ENCODE data around the gene PXDC1. TPM values are rescaled to one million over a fixed set of nuclear protein-coding genes. Genes with fewer than 3 reads are reported as not detected.

The PXDC1 gene
- 100 to 1,000 TPM in 1 of 4 donors, 10 to 100 TPM in 3; 73.5 to 102 (median 82.7) TPM for total RNA-seq

DNA sequence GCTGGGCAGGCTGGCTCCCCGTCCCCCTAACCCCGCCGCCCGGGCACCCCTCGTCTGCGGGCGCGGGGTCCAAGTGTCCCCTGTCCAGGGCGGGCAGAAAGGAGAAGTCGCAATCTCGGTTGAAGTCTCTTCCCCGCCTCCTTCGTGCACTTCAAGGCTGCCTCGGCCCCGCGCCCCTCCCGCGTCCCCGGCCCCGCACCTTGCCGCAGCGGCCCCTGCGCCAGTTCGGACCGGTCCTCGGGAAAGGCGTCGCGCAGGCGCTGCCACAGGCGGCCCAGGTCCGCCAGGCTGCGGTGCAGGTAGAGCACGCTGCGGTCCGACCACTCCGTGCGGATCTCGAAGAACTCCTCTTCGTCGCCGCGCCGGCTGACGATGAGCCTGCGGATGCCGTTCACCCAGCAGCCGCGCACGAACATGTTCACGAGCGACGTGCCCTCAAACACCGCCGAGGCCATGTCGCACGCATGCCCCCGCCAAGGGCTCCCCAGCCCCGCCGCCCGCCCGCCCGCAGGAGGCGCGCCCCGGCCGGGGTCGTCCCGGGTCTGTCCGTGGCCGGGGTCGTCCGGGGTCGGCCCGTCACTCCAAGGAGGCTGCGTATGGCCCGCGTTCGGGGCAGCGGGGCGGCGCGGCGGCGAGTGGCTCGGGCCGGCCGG lies at the start of gene PXDC1:
TSS of gene PXDC1 (minus strand) at position 637 of the 653 bp plus-strand sequence. CDS start at position 455, 182 bp downstream.
- TF ChIP-seq POLR2A (IDR thresholded peaks at IDR 0.05), result no peak
- TF ChIP-seq, protein P1, sequence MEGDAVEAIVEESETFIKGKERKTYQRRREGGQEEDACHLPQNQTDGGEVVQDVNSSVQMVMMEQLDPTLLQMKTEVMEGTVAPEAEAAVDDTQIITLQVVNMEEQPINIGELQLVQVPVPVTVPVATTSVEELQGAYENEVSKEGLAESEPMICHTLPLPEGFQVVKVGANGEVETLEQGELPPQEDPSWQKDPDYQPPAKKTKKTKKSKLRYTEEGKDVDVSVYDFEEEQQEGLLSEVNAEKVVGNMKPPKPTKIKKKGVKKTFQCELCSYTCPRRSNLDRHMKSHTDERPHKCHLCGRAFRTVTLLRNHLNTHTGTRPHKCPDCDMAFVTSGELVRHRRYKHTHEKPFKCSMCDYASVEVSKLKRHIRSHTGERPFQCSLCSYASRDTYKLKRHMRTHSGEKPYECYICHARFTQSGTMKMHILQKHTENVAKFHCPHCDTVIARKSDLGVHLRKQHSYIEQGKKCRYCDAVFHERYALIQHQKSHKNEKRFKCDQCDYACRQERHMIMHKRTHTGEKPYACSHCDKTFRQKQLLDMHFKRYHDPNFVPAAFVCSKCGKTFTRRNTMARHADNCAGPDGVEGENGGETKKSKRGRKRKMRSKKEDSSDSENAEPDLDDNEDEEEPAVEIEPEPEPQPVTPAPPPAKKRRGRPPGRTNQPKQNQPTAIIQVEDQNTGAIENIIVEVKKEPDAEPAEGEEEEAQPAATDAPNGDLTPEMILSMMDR (IDR thresholded peaks at IDR 0.05), result no peak
- H3K9me3 ChIP-seq, result no peaks in the 10 kb centered on the region
- no peaks in the 10 kb centered on the region for H3K36me3 ChIP-seq
- 0 to 3% methylated on average over 8 to 21 of the region's 88 CpGs for WGBS, 2 donors
- intact Hi-C loops (cut with DNase I), result loop anchor here (5.0 kb wide), 1 partner anchor 51 kb away; no protein-coding TSS in a partner anchor
- peaks cover 32 to 39% of the 10 kb centered on the region in 2 donors for H3K4me1 ChIP-seq
- H3K27me3 ChIP-seq, result no peaks in the 10 kb centered on the region
- peak within 1 kb of the TSS; percentile 93 to 100 (median 100) for H3K27ac ChIP-seq
- peak; percentile 35 for DNase-seq
- H3K4me3 ChIP-seq (replicated peaks in 1 of 3), result peak within 1 kb of the TSS; percentile 50 to 92 (median 77)

- Histone ChIP-seq H3K4me3 (replicated peaks in 1 of 3) (no peak overlapping the region), H3K27me3 (no peaks in the 10 kb centered on the region), H3K36me3 (no peaks in the 10 kb centered on the region), H3K9me3 (no peaks in the 10 kb centered on the region), H3K4me1 (peaks cover 33 to 70% of the 10 kb centered on the region in 2 donors), H3K27ac (peak overlapping the region; percentile 65 to 96 (median 81))
- intact Hi-C loops (cut with DNase I), result loop anchor here (5.0 kb wide), 1 partner anchor 49 kb away; the partner anchor contains the start of gene PXDC1
- TF ChIP-seq, protein P1 (IDR thresholded peaks at IDR 0.05), result no peak
- peak in 1 of 2 donors; percentile 23 for TF ChIP-seq POLR2A (IDR thresholded peaks at IDR 0.05)
- WGBS, 2 donors, result 41 to 52% methylated on average over 11 of the region's 11 CpGs
- peak; percentile 58 to 65 for DNase-seq
Measured at GRCh38 chr6:3800850-3801591, 49.5 kb upstream of the PXDC1 start.

DNA sequence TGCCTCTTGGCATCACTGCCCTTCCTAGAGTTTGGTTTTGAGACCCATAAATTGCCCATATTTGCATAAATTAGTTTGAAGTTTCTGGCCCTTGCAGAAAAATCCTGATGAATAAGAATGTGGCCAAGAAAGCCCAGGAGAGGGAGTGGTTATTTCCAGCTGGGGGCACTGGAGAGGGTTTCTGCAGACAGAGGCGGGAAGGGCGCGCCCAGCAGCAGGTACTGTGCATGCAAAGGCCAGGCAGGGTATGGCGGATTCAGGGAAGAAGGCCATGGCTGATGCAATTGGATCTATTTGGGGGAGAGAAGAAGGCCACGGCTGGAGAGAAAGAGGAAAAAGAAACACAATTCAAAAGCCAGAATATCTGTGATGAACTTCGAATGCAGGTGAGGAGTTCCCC lies 48.2 kb upstream of the PXDC1 start:
- peak in 1 of 2 donors; percentile 20 for DNase-seq
- intact Hi-C loops (cut with DNase I), result loop anchor here (5.0 kb wide), 1 partner anchor 47 kb away; the partner anchor contains the start of gene PXDC1
- Histone ChIP-seq H3K27ac (peak overlapping the region in 2 of 3 donors; percentile 81 to 96), H3K4me1 (peaks cover 33 to 70% of the 10 kb centered on the region in 2 donors), H3K36me3 (no peaks in the 10 kb centered on the region), H3K27me3 (no peaks in the 10 kb centered on the region), H3K4me3 (replicated peaks in 1 of 3) (no peak overlapping the region), H3K9me3 (no peaks in the 10 kb centered on the region)
- TF ChIP-seq POLR2A (IDR thresholded peaks at IDR 0.05), result no peak
- TF ChIP-seq, protein P1 (IDR thresholded peaks at IDR 0.05), result no peak
- WGBS, 2 donors, result 96 to 97% methylated on average over 6 of the region's 6 CpGs

GRCh38 chr6:3798055-3798919 lies 46.8 kb upstream of the PXDC1 start:
- TF ChIP-seq, protein P1 (IDR thresholded peaks at IDR 0.05), result no peak
- TF ChIP-seq POLR2A (IDR thresholded peaks at IDR 0.05), result peak in 1 of 2 donors; percentile 72
- Histone ChIP-seq H3K4me1 (peaks cover 26 to 57% of the 10 kb centered on the region in 2 donors), H3K27ac (peak overlapping the region; percentile 61 to 96 (median 81)), H3K4me3 (replicated peaks in 1 of 3) (no peak overlapping the region), H3K9me3 (no peaks in the 10 kb centered on the region), H3K27me3 (no peaks in the 10 kb centered on the region), H3K36me3 (no peaks in the 10 kb centered on the region)
- WGBS, 2 donors, result 44 to 51% methylated on average over 8 of the region's 8 CpGs
- intact Hi-C loops (cut with DNase I), result no loop called here
- peak; percentile 86 to 90 for DNase-seq

All from thyroid gland (tissue), 4 donors.